Mesothelial cell of epicardium (in vitro differentiated cells): ENCODE results near the gene POU3F3. TPM values are rescaled to one million over a fixed set of nuclear protein-coding genes. Genes with fewer than 3 reads are reported as not detected.

Experiments used
- DNase-seq, 2 experiments: peaks; one replicate each; pipeline ENCODE4 v3.0.0; 2021; ENCODE audit warnings: low spot score in 2 of 2; ENCODE audit not compliant: unreplicated experiment in 2 of 2
- H3K27ac Mint-ChIP-seq: 2 replicates; pipeline ENCODE4 v1.8.0; 2021; ENCODE audit warnings: mixed read lengths
- H3K27me3 Mint-ChIP-seq: 2 replicates; pipeline ENCODE4 v1.8.0; 2021; ENCODE audit warnings: low read depth, mixed read lengths
- H3K36me3 Mint-ChIP-seq: 2 replicates; pipeline ENCODE4 v1.8.0; 2021; ENCODE audit warnings: mixed read lengths
- H3K4me1 Mint-ChIP-seq: 2 replicates; pipeline ENCODE4 v1.8.0; 2021; ENCODE audit warnings: mixed read lengths
- H3K4me3 Mint-ChIP-seq: 2 replicates; pipeline ENCODE4 v1.8.0; 2021; ENCODE audit warnings: mild to moderate bottlenecking, moderate library complexity, mixed read lengths
- H3K9me3 Mint-ChIP-seq: 2 replicates; pipeline ENCODE4 v1.8.0; 2021; ENCODE audit warnings: mixed read lengths
- CTCF ChIP-seq: fragments of 200-600 bp; sonication (generic); IDR thresholded peaks from one replicate; pipeline ENCODE4 v1.5.0; 2021; ENCODE audit warnings: antibody characterized with exemption; ENCODE audit not compliant: unreplicated experiment
- total RNA-seq: library from RNA; stranded (reverse); gene quantifications from 3 replicates; pipeline ENCODE4 v1.2.1, GENCODE V29; 2021

The POU3F3 gene
- total RNA-seq, 1 donor from 2014 or later = not detected

DNA sequence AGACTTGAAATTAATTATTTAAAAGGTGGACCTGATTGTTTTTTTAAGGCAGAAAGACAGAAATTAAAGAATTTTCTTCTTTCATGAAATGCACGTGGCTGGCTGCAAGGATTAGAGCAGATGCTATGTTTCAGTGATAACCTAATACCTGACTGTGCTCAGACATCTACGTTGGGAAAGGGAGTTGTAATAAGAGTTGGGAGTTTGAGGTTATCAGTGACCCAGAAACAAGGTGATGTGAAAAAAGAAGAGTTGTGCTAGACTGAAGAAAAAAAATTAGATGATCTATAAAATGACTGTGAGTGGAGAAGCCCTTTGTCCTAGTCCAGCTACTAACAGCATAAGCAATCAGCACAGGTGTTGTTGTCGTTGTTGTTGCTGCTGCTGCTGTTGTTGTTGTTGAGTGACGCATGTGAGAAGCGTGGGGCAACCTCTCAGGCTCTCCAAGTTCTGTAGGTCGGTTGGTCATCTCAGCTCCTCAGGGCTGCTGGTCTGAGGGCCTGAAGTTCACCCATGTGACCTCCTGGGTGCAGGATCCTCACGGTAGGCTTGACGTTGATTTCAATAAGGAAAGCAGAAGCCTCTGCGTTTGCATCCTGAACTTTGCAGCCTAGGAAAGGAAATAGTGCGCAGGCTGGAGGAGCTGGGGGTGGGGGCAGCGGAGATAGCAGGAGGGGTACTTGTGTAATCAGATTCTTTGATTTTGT, 7.6 kb downstream of the POU3F3 start:
- Mint-ChIP-seq H3K27me3 (peaks cover 94% of the 10 kb centered on the region), H3K4me3 (peak overlapping the region; percentile 59)

DNA sequence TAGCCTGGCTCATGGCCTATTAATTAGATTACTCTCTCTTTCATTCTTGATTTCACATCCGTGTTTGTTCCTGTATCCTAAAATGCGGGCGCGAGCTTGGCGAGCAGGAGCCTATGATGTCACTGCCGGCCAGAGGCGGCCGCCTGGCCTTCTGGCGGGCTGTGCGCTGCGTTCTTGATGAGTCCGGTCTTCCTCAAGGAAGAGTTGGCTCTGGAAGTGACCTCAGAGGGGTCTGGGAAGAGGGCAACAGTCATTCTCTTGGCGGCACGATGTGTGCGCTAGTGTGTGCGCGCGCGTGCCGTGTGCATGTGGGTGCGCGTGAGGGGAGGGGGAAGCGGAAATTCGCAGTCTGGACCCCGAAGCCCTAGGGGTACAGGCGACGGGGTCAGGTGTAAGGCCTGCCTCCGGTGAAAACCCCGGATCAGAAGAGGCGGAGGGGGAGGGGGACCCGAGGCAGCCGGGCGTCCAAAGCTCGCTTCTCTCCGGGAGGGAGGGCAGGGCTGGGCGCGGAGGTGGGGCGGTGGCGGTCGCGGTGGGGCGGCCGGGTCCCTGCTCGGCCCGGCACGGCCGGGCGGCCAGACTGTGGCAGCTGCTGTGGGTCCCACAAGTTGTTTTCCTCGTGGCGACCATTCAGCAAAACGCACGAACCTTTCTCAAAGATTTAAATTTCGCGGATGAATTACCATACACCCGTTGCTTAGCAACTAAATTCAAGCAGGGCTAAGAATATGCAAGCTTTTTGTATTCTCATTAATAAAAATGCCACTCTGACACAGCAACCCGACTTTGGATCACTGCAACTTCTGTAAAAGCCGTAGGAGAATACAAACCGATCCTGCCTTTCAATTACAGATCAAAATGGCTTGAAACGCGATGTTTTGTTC, 8.4 kb downstream of the POU3F3 start:
- peaks cover 4% of the 10 kb centered on the region for H3K4me1 Mint-ChIP-seq
- no peak for DNase-seq
- peaks cover 95% of the 10 kb centered on the region for H3K27me3 Mint-ChIP-seq
- H3K4me3 Mint-ChIP-seq = peak overlapping the region; percentile 59
- TF ChIP-seq CTCF = no peak
- peak overlapping the region; percentile 0 for H3K27ac Mint-ChIP-seq
- H3K36me3 Mint-ChIP-seq = no peaks in the 10 kb centered on the region
- no peaks in the 10 kb centered on the region for H3K9me3 Mint-ChIP-seq

More for the DNA sequence above, 7.6 kb downstream of the POU3F3 start:
- Mint-ChIP-seq H3K27ac (no peak overlapping the region), H3K9me3 (no peaks in the 10 kb centered on the region), H3K36me3 (no peaks in the 10 kb centered on the region), H3K4me1 (peaks cover 4% of the 10 kb centered on the region)
- TF ChIP-seq CTCF = no peak
- no peak for DNase-seq

DNA sequence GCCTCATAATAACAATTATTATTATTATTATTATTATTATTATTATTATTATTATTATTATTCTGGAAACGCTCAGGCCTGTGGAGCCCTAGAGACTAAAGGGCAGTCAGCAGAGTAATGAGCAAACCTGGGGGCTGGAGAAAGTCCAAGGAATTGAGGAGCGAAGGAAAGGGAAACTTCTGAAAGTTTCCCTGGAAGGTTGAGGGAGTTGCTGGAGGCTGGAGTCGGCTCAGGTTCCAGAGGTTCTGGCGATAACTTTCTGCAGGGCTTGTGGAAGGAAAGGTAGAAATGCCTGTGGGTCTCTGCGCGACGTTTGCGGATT, 9.2 kb downstream of the POU3F3 start:
- Mint-ChIP-seq H3K4me3 (no peak overlapping the region), H3K4me1 (peaks cover 4% of the 10 kb centered on the region), H3K9me3 (no peaks in the 10 kb centered on the region), H3K36me3 (no peaks in the 10 kb centered on the region), H3K27me3 (peaks cover 97% of the 10 kb centered on the region), H3K27ac (no peak overlapping the region)
- no peak for TF ChIP-seq CTCF
- DNase-seq = no peak

GRCh38 chr2:104863468-104864279, 9.8 kb downstream of the POU3F3 start:
- Mint-ChIP-seq H3K9me3 (no peaks in the 10 kb centered on the region), H3K4me3 (no peak overlapping the region), H3K27ac (no peak overlapping the region), H3K27me3 (peaks cover 97% of the 10 kb centered on the region), H3K4me1 (peaks cover 4% of the 10 kb centered on the region), H3K36me3 (no peaks in the 10 kb centered on the region)
- DNase-seq = no peak
- TF ChIP-seq CTCF = no peak

DNA sequence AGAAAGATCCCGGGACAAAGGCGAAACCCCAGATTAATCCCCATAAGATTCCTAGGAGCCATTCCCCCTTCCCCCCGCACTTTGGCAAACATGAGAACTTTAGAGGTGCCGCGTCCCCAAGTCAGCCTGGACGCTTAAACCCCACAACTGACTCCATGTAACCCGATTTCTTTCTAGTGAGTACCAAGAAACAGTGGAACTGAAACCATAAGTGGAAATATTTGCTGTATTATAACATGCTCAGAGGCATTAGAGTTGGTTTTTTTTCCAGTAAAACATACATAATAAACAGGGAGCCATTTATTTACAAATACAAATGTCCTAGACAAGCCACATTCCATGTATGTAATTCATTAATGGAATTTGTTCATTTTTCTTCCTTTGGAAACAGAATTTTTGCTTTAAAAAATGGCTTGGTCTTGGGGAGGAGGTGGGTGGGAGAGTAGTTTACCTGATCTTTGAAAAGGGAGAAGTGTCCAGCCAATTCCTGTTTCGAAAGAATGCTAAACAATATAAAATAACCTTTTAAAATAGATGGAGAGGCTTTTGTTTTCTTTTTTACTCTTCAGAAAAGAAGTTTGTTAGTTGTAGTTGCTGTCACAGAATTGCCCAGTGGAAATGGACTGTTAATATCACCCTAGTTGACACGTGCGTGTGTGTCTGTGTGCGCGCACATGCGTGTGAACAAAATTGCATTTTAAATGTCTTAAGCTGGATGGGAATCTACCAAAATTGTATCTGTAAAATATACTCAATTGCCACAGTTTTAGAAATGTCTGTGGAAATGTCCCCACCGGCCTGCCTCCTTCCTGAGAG, 10.6 kb downstream of the POU3F3 start:
- Mint-ChIP-seq H3K4me3 (no peak overlapping the region), H3K27me3 (peaks cover 97% of the 10 kb centered on the region), H3K4me1 (peaks cover 4% of the 10 kb centered on the region), H3K36me3 (no peaks in the 10 kb centered on the region), H3K27ac (no peak overlapping the region), H3K9me3 (no peaks in the 10 kb centered on the region)
- no peak for DNase-seq
- TF ChIP-seq CTCF = no peak
